Nephron progenitor cell (in vitro differentiated cells): ENCODE results near the gene THBS2.

Experiments
- DNase-seq: peaks from one replicate; pipeline ENCODE4 v3.0.0; 2021
- H3K27ac Mint-ChIP-seq: 2 replicates; pipeline ENCODE4 v1.8.0; 2021; ENCODE audit warnings: mild to moderate bottlenecking, moderate library complexity, mixed read lengths
- H3K27me3 Mint-ChIP-seq: 2 replicates; pipeline ENCODE4 v1.8.0; 2021; ENCODE audit warnings: mild to moderate bottlenecking, low read depth, mixed read lengths; ENCODE audit not compliant: poor library complexity
- H3K36me3 Mint-ChIP-seq: 2 replicates; pipeline ENCODE4 v1.8.0; 2021; ENCODE audit warnings: low read depth, mixed read lengths
- H3K4me1 Mint-ChIP-seq: 2 replicates; pipeline ENCODE4 v1.8.0; 2021; ENCODE audit warnings: mixed read lengths
- H3K4me3 Mint-ChIP-seq: 2 replicates; pipeline ENCODE4 v1.8.0; 2021; ENCODE audit warnings: mild to moderate bottlenecking, moderate library complexity, mixed read lengths
- H3K9me3 Mint-ChIP-seq: 2 replicates; pipeline ENCODE4 v1.8.0; 2021; ENCODE audit warnings: mild to moderate bottlenecking, moderate library complexity, mixed read lengths
- TF ChIP-seq, protein P1 (sequence below): fragments of 200-600 bp; sonication (generic); IDR thresholded peaks from 2 replicates; pipeline ENCODE4 v1.5.0; 2021; ENCODE audit warnings: antibody characterized with exemption

THBS2 gene

DNA sequence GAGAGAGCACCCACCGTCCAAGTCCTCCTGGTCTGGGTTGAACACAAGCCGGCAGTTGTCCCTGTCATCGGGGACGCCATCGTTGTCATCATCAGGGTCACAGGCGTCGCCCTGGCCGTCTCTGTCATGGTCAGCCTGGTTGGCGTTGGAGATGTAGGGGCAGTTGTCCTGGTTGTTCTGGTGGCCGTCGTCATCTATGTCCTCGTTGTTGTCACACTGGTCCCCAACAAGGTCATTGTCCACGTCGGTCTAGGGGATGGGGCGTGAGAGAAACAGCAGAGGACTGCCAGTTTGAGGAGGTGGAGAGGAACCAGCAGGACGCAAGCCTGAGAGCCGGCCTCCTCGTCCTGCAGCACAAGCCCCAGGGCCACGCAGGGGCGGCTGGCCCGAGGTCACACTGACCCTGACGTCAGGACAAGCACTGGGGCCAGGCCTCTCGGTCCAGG, 28.5 kb downstream of the THBS2 start:
- Mint-ChIP-seq H3K9me3 (peaks cover 20% of the 10 kb centered on the region), H3K36me3 (no peaks in the 10 kb centered on the region), H3K27ac (no peak overlapping the region), H3K4me1 (peaks cover 9% of the 10 kb centered on the region), H3K27me3 (peaks cover 7% of the 10 kb centered on the region), H3K4me3 (no peak overlapping the region)
- no peak for DNase-seq
- TF ChIP-seq, protein P1, sequence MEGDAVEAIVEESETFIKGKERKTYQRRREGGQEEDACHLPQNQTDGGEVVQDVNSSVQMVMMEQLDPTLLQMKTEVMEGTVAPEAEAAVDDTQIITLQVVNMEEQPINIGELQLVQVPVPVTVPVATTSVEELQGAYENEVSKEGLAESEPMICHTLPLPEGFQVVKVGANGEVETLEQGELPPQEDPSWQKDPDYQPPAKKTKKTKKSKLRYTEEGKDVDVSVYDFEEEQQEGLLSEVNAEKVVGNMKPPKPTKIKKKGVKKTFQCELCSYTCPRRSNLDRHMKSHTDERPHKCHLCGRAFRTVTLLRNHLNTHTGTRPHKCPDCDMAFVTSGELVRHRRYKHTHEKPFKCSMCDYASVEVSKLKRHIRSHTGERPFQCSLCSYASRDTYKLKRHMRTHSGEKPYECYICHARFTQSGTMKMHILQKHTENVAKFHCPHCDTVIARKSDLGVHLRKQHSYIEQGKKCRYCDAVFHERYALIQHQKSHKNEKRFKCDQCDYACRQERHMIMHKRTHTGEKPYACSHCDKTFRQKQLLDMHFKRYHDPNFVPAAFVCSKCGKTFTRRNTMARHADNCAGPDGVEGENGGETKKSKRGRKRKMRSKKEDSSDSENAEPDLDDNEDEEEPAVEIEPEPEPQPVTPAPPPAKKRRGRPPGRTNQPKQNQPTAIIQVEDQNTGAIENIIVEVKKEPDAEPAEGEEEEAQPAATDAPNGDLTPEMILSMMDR, result no peak

DNA sequence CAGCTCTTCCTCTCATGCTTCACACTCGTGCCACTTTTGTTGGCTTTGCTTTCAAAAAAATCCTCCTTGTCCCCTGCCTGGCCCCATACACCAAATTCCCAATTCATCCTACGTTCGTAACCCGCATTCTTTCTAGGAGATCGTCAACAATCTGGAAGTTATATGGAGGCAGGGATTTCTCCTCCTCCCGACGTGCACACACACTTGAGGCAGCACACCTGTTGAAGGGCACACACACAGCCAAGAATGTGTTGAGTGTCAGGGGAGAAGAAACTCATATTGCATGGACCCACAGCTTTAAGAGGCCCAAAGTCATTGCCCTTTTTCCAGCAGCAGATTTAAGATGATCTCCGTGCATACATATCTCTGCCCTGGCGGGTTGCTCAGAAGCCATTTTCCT, 28.9 kb downstream of the THBS2 start:
- no peak overlapping the region for H3K4me3 Mint-ChIP-seq
- peaks cover 5% of the 10 kb centered on the region for H3K4me1 Mint-ChIP-seq
- TF ChIP-seq, protein P1, result no peak
- peaks cover 7% of the 10 kb centered on the region for H3K27me3 Mint-ChIP-seq
- H3K9me3 Mint-ChIP-seq, result peaks cover 20% of the 10 kb centered on the region
- H3K36me3 Mint-ChIP-seq, result no peaks in the 10 kb centered on the region
- no peak overlapping the region for H3K27ac Mint-ChIP-seq
- DNase-seq, result no peak

DNA sequence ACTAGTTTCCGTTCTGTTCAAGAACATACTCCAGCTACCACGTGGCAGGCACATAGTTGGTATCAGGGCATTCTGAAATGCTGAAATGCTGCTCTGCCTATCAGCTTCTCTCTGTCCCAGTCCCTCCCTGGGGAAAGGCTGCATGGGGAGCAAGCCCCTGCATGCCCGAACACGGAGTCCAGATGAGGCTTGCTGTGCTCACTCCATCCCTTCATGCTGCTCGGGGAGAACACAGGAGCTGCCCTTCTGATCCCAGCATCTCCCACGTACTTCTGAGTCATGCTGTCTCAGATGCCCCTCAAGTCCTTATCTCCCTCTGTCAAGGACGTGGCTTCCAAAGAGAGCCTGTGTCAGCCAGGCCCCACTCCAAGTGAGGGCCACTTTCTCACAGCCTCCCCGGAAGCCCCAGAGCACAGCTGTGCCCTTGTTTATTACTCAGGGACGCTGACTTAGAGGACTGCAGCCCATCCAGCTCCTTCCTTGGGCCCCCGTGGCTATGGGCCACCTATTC, 29.4 kb downstream of the THBS2 start:
- Mint-ChIP-seq H3K4me1 (peaks cover under 1% of the 10 kb centered on the region), H3K27me3 (peaks cover 7% of the 10 kb centered on the region), H3K4me3 (no peak overlapping the region), H3K9me3 (peaks cover 20% of the 10 kb centered on the region), H3K27ac (no peak overlapping the region), H3K36me3 (no peaks in the 10 kb centered on the region)
- DNase-seq, result no peak
- TF ChIP-seq, protein P1, result no peak

GRCh38 chr6:169223006-169223405, 30.6 kb downstream of the THBS2 start:
- H3K36me3 Mint-ChIP-seq, result peaks cover 3% of the 10 kb centered on the region

DNA sequence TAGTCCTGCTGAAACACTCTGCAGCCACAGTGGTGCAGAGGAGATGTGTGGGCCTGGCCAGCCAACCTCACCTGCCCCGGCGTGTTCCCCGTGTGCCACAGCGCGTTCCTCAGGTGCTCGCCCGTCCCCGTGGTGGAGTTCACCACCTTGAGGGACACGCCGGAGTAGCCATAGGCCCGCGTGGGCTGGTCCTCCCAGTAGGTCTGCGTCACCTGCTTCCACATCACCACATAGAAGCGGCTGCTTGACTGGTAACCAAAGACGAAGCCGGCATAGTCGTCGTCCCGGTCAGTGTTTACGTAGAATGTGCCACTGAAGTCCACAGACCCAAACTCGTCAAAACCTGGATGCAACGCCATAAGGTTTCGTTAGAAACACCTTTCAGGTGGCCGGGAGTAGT, 31.5 kb downstream of the THBS2 start:
- no peak overlapping the region for H3K27ac Mint-ChIP-seq
- no peak for DNase-seq
- peaks cover 4% of the 10 kb centered on the region for H3K27me3 Mint-ChIP-seq
- H3K36me3 Mint-ChIP-seq, result peaks cover 5% of the 10 kb centered on the region
- peaks cover 26% of the 10 kb centered on the region for H3K9me3 Mint-ChIP-seq
- H3K4me3 Mint-ChIP-seq, result no peak overlapping the region
- TF ChIP-seq, protein P1, result no peak
- no peaks in the 10 kb centered on the region for H3K4me1 Mint-ChIP-seq

More at GRCh38 chr6:169223006-169223405, 30.6 kb downstream of the THBS2 start:
- H3K4me1 Mint-ChIP-seq, result no peaks in the 10 kb centered on the region
- no peak overlapping the region for H3K27ac Mint-ChIP-seq
- H3K27me3 Mint-ChIP-seq, result peaks cover 4% of the 10 kb centered on the region
- H3K4me3 Mint-ChIP-seq, result no peak overlapping the region
- no peak for DNase-seq
- peaks cover 20% of the 10 kb centered on the region for H3K9me3 Mint-ChIP-seq
- TF ChIP-seq, protein P1, result no peak

DNA sequence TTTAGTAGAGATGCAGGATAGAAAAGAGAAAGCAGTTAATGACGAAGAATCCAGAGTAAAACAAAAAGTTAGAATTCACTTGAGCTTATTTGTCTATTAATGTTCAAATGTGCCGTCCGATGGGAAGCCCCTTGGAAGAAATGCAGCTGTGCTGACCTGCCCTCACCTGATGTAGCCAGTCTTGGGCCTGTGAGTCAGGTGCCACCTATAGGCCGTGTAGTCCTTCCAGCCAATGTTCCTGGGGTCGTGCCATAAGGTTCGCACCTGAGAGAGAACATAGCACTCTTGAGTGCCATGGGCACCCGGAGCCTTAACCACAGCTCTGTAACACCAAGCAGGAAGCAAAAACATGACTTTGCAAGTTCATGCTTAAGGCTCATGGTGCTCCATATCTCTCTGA, 32.4 kb downstream of the THBS2 start:
- TF ChIP-seq, protein P1, result no peak
- no peak overlapping the region for H3K4me3 Mint-ChIP-seq
- no peaks in the 10 kb centered on the region for H3K4me1 Mint-ChIP-seq
- DNase-seq, result no peak
- H3K9me3 Mint-ChIP-seq, result peaks cover 26% of the 10 kb centered on the region
- peaks cover 5% of the 10 kb centered on the region for H3K36me3 Mint-ChIP-seq
- H3K27ac Mint-ChIP-seq, result no peak overlapping the region
- H3K27me3 Mint-ChIP-seq, result peaks cover 4% of the 10 kb centered on the region
